Measurements from ENCODE around the gene CNTN4. TPM values are rescaled to one million over a fixed set of nuclear protein-coding genes. Genes with fewer than 3 reads are reported as not detected.

The CNTN4 gene
- total RNA-seq, 1 experiment from 2014 or later, result 0.12 TPM

DNA sequence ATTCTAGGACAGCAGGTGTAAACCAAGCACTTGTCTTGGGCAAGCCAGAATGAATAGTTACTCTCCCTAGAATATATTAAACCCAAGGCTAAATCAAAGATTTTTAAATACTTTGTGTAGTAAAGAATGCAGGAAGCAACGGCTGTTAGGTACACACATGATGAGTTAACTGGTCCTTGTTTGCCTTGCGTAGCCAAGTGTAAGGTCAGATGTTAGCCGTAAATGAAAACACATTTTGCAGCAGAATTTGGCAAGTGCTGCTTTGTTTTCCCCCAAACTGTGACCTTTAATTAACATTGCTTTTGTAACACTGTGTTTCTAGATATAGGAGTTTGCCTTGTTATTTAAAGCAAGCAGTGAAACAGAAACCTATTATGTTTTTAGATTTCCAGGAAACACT is 642.9 kb downstream of the CNTN4 start:
- TF ChIP-seq, protein P1, sequence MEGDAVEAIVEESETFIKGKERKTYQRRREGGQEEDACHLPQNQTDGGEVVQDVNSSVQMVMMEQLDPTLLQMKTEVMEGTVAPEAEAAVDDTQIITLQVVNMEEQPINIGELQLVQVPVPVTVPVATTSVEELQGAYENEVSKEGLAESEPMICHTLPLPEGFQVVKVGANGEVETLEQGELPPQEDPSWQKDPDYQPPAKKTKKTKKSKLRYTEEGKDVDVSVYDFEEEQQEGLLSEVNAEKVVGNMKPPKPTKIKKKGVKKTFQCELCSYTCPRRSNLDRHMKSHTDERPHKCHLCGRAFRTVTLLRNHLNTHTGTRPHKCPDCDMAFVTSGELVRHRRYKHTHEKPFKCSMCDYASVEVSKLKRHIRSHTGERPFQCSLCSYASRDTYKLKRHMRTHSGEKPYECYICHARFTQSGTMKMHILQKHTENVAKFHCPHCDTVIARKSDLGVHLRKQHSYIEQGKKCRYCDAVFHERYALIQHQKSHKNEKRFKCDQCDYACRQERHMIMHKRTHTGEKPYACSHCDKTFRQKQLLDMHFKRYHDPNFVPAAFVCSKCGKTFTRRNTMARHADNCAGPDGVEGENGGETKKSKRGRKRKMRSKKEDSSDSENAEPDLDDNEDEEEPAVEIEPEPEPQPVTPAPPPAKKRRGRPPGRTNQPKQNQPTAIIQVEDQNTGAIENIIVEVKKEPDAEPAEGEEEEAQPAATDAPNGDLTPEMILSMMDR (IDR thresholded peaks at IDR 0.05; ENCODE audit: unreplicated experiment), result no peak
- Mint-ChIP-seq H3K36me3 (ENCODE audit: insufficient read depth, unreplicated experiment) (no peaks in the 10 kb centered on the region), H3K27me3 (ENCODE audit: insufficient read depth, unreplicated experiment) (peaks cover 99% of the 10 kb centered on the region), H3K4me3 (ENCODE audit: unreplicated experiment) (no peak overlapping the region), H3K27ac (ENCODE audit: low read depth, unreplicated experiment) (no peak overlapping the region), H3K9me3 (ENCODE audit: unreplicated experiment) (no peaks in the 10 kb centered on the region), H3K4me1 (ENCODE audit: insufficient read depth, unreplicated experiment) (no peaks in the 10 kb centered on the region)
- intact Hi-C loops (cut with micrococcal nuclease), result no loop called here
- ChIA-PET POLR2A (no interaction called here), CTCF (no interaction called here)
- DNase-seq (ENCODE audit: unreplicated experiment), result no peak
- BruUV-seq (replicated peaks), result no TSS peak

DNA sequence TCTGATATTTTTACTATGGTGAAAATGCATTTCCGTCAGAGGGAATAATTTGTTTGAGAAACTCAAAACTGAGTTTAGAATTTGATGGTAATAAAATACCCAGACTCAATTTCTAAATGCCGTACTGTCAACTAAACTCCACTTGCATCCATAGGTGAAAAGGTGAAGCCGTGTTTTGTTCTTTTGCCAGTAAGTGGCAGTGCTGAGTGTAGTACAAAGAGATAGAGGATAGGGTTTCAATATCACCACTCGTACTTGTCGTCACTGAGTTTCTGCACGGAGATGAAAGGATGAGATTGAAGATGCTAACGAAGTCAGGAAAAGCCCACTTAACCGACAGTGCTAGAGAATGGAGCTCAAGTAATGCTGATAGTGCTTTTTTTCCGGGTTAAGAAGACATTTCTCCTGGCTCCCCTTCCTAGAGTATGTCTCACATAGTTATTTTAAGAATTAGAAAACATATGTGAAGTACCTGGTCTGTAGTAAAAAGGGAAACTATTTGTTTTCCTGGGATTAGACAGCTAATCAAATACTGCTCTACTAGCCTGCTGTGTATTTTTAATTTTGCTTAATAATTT is 666.4 kb downstream of the CNTN4 start:
- H3K4me1 Mint-ChIP-seq (ENCODE audit: insufficient read depth, unreplicated experiment), result no peaks in the 10 kb centered on the region
- H3K9me3 Mint-ChIP-seq (ENCODE audit: unreplicated experiment), result no peaks in the 10 kb centered on the region
- ChIA-PET CTCF (interaction anchor here (0.7 to 1.6 kb wide), 12 partner anchors 10 to 1728 kb away, joined by 3 to 8 read pairs (median 4); partner anchors contain the start of gene ITPR1), POLR2A (interaction anchor here (0.6 kb wide), 1 partner anchor 1947 kb away, joined by 3 read pairs; no protein-coding TSS in a partner anchor)
- no peak overlapping the region for H3K4me3 Mint-ChIP-seq (ENCODE audit: unreplicated experiment)
- TF ChIP-seq, protein P1 (IDR thresholded peaks at IDR 0.05; ENCODE audit: unreplicated experiment), result peak; percentile 34
- H3K27me3 Mint-ChIP-seq (ENCODE audit: insufficient read depth, unreplicated experiment), result peaks cover 71% of the 10 kb centered on the region
- no peaks in the 10 kb centered on the region for H3K36me3 Mint-ChIP-seq (ENCODE audit: insufficient read depth, unreplicated experiment)
- no TSS peak for BruUV-seq (replicated peaks)
- intact Hi-C loops (cut with micrococcal nuclease), result loop anchor here (1.0 to 10.0 kb wide), 3 partner anchors 157 to 410 kb away; partner anchors contain the start of gene CRBN
- no peak overlapping the region for H3K27ac Mint-ChIP-seq (ENCODE audit: low read depth, unreplicated experiment)
- peak; percentile 43 for DNase-seq (ENCODE audit: unreplicated experiment)

DNA sequence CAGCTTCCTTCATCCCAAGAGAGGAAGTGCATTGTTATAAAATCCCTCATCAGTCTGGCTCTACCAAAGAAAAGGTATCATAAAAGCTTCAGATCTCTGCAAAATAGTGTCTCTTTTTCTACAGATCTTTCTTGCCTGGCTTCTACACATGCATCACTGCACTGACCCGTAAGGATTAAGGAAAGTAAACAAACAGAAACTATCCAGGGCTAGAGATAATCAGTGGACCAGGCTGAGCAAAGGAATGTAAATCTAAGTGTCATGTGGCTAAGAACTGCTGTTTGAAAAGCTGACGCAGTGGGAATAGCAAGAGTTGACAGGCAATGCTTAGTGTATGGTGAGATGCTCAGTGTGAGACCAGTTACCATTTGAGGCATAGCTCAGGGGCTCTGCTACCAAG is 671.8 kb downstream of the CNTN4 start:
- H3K36me3 Mint-ChIP-seq (ENCODE audit: insufficient read depth, unreplicated experiment), result no peaks in the 10 kb centered on the region
- DNase-seq (ENCODE audit: unreplicated experiment), result no peak
- intact Hi-C loops (cut with micrococcal nuclease), result no loop called here
- H3K9me3 Mint-ChIP-seq (ENCODE audit: unreplicated experiment), result no peaks in the 10 kb centered on the region
- TF ChIP-seq, protein P1 (IDR thresholded peaks at IDR 0.05; ENCODE audit: unreplicated experiment), result no peak
- ChIA-PET POLR2A (no interaction called here), CTCF (interaction anchor here (0.6 kb wide), 2 partner anchors 78 to 421 kb away, joined by 3 read pairs; no protein-coding TSS in a partner anchor)
- BruUV-seq (replicated peaks), result no TSS peak
- peaks cover 64% of the 10 kb centered on the region for H3K27me3 Mint-ChIP-seq (ENCODE audit: insufficient read depth, unreplicated experiment)
- H3K4me3 Mint-ChIP-seq (ENCODE audit: unreplicated experiment), result no peak overlapping the region
- no peak overlapping the region for H3K27ac Mint-ChIP-seq (ENCODE audit: low read depth, unreplicated experiment)
- H3K4me1 Mint-ChIP-seq (ENCODE audit: insufficient read depth, unreplicated experiment), result no peaks in the 10 kb centered on the region

DNA sequence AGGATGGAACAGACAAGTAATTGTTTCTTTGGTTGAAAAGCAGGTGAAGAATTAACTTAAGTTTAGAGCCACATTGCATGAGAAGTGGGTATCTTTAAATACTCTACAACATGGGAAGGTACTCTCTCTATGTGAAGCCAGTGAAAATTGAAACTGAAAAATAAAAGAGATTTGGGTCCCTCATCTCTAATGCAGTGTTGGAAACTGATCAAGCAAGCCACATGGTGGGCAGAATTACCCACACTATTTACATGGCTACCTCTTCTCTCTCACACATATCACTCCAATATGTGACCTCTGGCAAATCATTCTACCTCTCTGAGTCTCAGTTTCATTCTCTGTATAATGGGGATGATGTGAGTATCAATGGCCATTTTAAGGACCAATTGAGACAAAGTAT is 672.5 kb downstream of the CNTN4 start:
- no peak overlapping the region for H3K27ac Mint-ChIP-seq (ENCODE audit: low read depth, unreplicated experiment)
- ChIA-PET POLR2A (no interaction called here), CTCF (no interaction called here)
- DNase-seq (ENCODE audit: unreplicated experiment), result no peak
- H3K9me3 Mint-ChIP-seq (ENCODE audit: unreplicated experiment), result no peaks in the 10 kb centered on the region
- no TSS peak for BruUV-seq (replicated peaks)
- intact Hi-C loops (cut with micrococcal nuclease), result no loop called here
- no peaks in the 10 kb centered on the region for H3K36me3 Mint-ChIP-seq (ENCODE audit: insufficient read depth, unreplicated experiment)
- H3K4me3 Mint-ChIP-seq (ENCODE audit: unreplicated experiment), result no peak overlapping the region
- TF ChIP-seq, protein P1 (IDR thresholded peaks at IDR 0.05; ENCODE audit: unreplicated experiment), result no peak
- H3K27me3 Mint-ChIP-seq (ENCODE audit: insufficient read depth, unreplicated experiment), result peaks cover 67% of the 10 kb centered on the region
- H3K4me1 Mint-ChIP-seq (ENCODE audit: insufficient read depth, unreplicated experiment), result no peaks in the 10 kb centered on the region
